B cell (primary cell): ENCODE results near the gene TECTA.

Experiments
- EZH2 ChIP-seq: IDR thresholded peaks from 2 replicates; pipeline ENCODE4 v1.6.1; 2012; ENCODE audit warnings: borderline replicate concordance, low read depth, mild to moderate bottlenecking, moderate library complexity, low read length; ENCODE audit not compliant: insufficient read depth, poor library complexity, severe bottlenecking
- TF ChIP-seq, protein P1 (sequence below): fragments of 200-600 bp; IDR thresholded peaks from one replicate; pipeline ENCODE4 v1.8.0; 2022; ENCODE audit warnings: antibody characterized with exemption, mild to moderate bottlenecking

DNA sequence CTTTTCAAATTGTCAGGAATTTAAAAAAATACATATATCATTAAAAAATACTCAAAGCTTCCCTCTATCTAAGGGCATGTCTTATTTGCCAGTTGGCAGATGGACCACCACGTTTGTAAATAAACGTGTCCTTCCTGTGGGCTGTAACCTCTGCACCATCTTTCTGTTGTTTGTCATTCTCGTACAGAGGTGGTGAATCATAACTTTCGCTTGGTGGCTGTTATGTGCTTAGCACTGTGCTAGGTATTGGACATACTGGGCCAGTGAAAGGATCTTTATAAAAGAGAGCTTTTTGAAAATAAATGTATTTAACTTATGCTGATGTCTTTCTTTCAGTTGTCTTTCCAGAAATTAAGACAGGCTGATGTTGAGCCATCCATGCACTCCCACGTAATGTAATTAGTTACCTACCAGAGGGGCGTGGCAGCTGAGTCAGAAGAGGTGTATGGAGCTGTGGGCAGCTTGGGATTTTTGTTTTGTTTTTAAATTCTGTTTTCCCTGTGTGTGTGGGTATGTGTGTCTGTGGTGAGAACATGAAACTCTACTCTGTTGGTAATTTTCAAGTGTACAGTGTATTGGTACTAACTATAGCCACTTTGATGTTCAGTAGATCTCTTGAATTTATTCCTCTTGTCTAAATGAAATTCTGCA is 62.7 kb downstream of the TECTA start:
- no peak for TF ChIP-seq EZH2
- TF ChIP-seq, protein P1, sequence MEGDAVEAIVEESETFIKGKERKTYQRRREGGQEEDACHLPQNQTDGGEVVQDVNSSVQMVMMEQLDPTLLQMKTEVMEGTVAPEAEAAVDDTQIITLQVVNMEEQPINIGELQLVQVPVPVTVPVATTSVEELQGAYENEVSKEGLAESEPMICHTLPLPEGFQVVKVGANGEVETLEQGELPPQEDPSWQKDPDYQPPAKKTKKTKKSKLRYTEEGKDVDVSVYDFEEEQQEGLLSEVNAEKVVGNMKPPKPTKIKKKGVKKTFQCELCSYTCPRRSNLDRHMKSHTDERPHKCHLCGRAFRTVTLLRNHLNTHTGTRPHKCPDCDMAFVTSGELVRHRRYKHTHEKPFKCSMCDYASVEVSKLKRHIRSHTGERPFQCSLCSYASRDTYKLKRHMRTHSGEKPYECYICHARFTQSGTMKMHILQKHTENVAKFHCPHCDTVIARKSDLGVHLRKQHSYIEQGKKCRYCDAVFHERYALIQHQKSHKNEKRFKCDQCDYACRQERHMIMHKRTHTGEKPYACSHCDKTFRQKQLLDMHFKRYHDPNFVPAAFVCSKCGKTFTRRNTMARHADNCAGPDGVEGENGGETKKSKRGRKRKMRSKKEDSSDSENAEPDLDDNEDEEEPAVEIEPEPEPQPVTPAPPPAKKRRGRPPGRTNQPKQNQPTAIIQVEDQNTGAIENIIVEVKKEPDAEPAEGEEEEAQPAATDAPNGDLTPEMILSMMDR = no peak
